T-helper 2 cell treated with Interferon-gamma antibody and Interleukin-4, amounts not matched to agents 5 μg/mL and 100 μg/mL, for 36 hours (primary cell): ENCODE measurements around the gene CRLF1.
"Not testable (repeated sequence)": the region's sequence is repeated elsewhere in the genome, so short reads cannot be mapped to it uniquely, and the experiment has no call there.

ENCODE experiments used
- DNase-seq: peaks from one replicate; pipeline ENCODE4 v3.0.0; 2021; ENCODE audit warnings: low spot score
- H3K27ac Mint-ChIP-seq: one replicate; pipeline ENCODE4 v1.8.0; 2021; ENCODE audit warnings: mild to moderate bottlenecking, mixed read lengths
- H3K27me3 Mint-ChIP-seq: one replicate; pipeline ENCODE4 v1.8.0; 2021; ENCODE audit warnings: low read depth, mixed read lengths
- H3K36me3 Mint-ChIP-seq: one replicate; pipeline ENCODE4 v1.8.0; 2021; ENCODE audit warnings: low read depth, mixed read lengths
- H3K4me1 Mint-ChIP-seq: one replicate; pipeline ENCODE4 v1.8.0; 2021; ENCODE audit warnings: low read depth, mixed read lengths
- H3K4me3 Mint-ChIP-seq: one replicate; pipeline ENCODE4 v1.8.0; 2022; ENCODE audit warnings: mild to moderate bottlenecking, moderate library complexity, mixed read lengths
- H3K9me3 Mint-ChIP-seq: one replicate; pipeline ENCODE4 v1.8.0; 2021; ENCODE audit warnings: mixed read lengths

The CRLF1 gene

DNA sequence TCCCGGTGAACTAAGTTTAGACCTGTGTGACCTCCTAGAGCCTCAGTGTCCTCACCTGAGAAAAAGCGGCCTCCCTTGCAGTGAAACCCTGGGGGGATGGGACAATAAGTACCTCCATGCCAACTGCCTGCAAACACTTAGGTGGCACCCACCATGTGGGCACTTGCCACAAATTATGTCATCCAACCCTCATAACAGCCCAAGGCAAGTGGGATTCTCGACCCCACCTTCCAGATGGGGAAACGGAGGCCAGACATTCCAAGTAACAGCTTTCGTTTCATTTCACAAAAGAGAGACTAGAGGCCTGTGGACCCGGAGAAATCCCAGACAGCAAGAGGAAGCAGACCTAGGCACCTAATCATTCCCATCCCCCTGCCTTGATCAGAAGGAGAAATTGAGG is 11.1 kb downstream of the CRLF1 start:
- no peak for DNase-seq
- H3K9me3 Mint-ChIP-seq = no peaks in the 10 kb centered on the region
- peak overlapping the region; percentile 36 for H3K4me3 Mint-ChIP-seq
- H3K27me3 Mint-ChIP-seq = peaks cover 17% of the 10 kb centered on the region
- H3K4me1 Mint-ChIP-seq = peaks cover 7% of the 10 kb centered on the region
- H3K27ac Mint-ChIP-seq = no peak overlapping the region
- peaks cover 6% of the 10 kb centered on the region for H3K36me3 Mint-ChIP-seq

DNA sequence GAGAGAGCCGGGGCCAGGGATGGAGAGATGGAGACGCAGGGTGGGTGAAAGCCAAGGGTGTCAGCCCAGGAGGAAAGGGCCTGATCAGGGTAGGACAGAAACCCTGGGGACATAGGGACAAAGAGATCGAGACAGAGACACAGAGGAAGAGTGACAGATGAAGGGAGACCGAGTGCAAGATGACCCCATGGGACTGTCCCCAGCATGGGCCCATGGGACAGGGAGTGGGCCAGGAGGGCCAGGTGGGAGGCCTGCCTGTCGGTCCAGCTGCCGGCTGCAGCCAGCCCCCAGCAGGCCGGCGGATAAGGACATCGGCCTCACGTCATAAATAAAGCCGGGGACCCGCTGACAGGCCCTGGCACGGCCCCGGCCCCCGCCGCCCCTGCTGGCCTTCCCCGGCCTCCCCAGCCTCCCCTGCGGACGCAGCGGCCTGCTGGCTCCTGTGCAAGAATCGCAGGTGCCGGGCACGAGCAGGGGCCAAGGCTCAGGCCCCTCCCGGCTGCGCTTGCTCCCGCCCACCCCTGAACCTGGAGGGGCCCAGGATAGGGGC is 11.7 kb downstream of the CRLF1 start:
- H3K4me1 Mint-ChIP-seq = peaks cover 9% of the 10 kb centered on the region
- peak overlapping the region; percentile 34 for H3K27ac Mint-ChIP-seq
- no peaks in the 10 kb centered on the region for H3K9me3 Mint-ChIP-seq
- peak overlapping the region; percentile 55 for H3K4me3 Mint-ChIP-seq
- H3K27me3 Mint-ChIP-seq = peaks cover 17% of the 10 kb centered on the region
- no peak for DNase-seq
- peaks cover 11% of the 10 kb centered on the region for H3K36me3 Mint-ChIP-seq

DNA sequence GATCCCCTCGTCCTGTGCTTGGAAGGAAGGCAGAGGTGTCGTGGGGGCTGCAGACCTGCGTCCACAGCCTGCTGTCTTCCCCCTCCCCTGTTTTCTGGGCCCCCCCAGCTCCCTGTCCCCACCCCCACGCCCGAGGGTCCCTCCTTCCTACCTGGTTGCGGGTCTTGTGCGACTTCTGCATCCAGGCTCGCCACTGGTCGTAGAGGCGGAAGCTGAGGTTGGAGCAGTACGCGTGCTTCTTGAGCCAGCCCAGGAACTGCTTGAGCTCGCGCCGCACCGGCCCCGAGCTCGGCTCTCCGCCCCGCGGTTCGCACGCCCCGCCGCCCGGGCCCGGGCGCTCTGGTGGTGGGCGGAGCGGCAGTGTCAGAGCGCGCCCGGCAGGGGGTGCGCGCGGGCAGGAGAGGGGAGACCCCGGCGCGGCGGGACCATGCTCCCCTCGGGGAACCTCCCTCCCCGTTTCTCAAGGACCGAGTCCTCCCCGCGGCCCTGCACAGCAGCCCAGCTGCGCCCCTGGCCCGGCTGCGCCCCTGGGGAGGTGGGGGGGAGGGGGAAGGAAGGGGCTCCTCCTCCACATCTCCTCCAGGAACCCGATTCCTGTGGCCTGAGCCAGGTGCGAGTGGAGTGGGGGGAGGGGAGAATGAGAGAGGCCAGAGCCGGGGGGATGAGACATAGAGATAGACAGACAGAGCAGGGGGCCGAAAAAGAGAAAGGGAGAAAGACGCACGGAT is 12.3 kb downstream of the CRLF1 start:
- peak overlapping the region; percentile 34 for H3K27ac Mint-ChIP-seq
- H3K4me3 Mint-ChIP-seq = peak overlapping the region; percentile 55

DNA sequence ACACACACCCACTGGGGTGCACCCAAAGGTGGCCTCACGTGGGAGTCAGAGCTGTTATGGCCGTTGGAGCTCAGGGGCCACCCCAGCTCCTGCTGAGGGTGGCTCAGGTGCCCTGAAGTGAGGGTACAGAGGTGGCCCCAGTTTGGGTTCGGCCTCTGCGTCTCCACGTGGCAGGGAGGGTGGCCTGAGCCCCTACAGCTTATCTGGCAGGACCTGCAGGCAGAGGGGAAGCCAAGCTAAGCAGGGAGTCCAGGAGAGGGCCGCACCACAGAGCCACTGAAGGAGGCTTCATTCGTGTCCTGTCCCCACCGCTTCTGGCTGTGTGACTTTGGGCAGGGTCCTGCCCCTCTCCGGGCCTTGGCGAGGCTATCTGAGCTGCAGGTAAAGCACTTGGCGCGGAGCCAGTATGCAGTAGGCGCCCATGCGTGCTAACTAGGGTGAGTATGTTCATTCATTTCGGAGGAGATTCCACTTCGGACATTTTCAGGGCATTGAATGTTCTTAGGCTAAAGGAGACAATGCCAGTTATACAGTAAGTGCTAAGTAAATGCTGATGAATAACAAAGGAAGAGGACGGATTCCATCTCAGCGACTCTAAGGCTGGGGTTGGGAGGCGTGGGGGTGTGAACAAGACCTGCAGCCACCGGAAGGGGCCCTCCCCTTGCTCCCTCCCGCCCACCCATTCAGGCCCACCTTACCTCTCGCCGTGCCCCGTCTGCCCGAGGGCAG is 13.1 kb downstream of the CRLF1 start:
- Mint-ChIP-seq H3K36me3 (peaks cover 14% of the 10 kb centered on the region), H3K27ac (no peak overlapping the region), H3K4me1 (peaks cover 13% of the 10 kb centered on the region), H3K4me3 (peak overlapping the region; percentile 10), H3K27me3 (peaks cover 17% of the 10 kb centered on the region), H3K9me3 (no peaks in the 10 kb centered on the region)
- no peak for DNase-seq

More for the DNA sequence above, 12.3 kb downstream of the CRLF1 start:
- H3K27me3 Mint-ChIP-seq = peaks cover 17% of the 10 kb centered on the region
- no peaks in the 10 kb centered on the region for H3K9me3 Mint-ChIP-seq
- H3K36me3 Mint-ChIP-seq = peaks cover 14% of the 10 kb centered on the region
- DNase-seq = peak; percentile 70
- H3K4me1 Mint-ChIP-seq = peaks cover 13% of the 10 kb centered on the region

DNA sequence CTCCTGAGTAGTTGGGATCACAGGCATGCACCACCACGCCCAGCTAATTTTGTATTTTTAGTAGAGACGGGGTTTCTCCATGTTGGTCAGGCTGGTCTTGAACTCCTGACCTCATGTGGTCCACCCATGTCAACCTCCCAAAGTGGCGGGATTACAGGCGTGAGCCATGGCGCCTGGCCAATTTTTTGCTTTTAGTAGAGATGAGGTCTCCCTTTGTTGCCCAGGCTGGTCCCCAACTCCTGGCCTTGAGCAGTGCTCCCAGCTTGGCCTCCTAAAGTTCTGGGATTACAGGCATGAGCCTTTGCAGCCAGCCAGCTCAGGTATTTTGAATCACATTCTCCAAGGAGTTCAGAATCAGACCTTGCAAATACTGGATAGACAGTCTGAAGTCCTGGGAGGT is 13.9 kb downstream of the CRLF1 start:
- H3K9me3 Mint-ChIP-seq, DNase-seq, H3K27ac Mint-ChIP-seq, H3K4me3 Mint-ChIP-seq: not testable (repeated sequence)
- Mint-ChIP-seq H3K27me3 (peaks cover 17% of the 10 kb centered on the region), H3K36me3 (peaks cover 14% of the 10 kb centered on the region), H3K4me1 (peaks cover 20% of the 10 kb centered on the region)

DNA sequence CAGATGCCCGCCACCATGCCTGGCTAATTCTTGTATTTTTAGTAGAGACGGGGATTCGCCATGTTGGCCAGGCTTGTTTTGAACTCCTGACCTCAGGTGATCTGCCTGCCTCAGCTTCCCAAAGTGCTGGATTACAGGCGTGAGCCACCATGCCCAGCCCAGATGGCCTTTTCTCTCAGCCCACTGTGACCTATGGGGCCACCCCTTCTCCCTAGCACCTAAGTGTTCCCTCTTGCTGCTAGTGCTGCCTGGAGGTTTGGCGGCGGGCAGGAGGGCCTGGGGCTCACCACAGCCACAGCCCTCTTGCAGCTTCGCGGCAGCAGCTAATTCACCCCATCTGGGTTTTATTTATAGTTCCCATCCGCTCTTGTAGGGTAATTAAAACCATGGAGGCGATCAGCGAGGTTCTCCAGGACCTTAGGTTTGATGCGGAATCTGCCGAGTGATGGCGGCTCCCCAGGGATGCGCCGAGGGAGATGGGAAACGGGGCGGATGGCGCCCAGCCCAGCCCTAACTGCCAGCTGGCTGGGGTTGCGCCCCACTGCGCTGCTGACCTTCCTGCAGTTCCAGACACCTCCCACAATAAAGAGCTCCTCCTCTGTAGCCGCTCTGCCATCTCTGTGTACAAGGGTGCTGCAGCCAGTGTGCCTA is 14.7 kb downstream of the CRLF1 start:
- H3K27me3 Mint-ChIP-seq = peaks cover 15% of the 10 kb centered on the region
- peaks cover 22% of the 10 kb centered on the region for H3K4me1 Mint-ChIP-seq
- no peaks in the 10 kb centered on the region for H3K9me3 Mint-ChIP-seq
- peaks cover 14% of the 10 kb centered on the region for H3K36me3 Mint-ChIP-seq
- no peak overlapping the region for H3K27ac Mint-ChIP-seq
- DNase-seq = no peak
- H3K4me3 Mint-ChIP-seq = peak overlapping the region; percentile 43

DNA sequence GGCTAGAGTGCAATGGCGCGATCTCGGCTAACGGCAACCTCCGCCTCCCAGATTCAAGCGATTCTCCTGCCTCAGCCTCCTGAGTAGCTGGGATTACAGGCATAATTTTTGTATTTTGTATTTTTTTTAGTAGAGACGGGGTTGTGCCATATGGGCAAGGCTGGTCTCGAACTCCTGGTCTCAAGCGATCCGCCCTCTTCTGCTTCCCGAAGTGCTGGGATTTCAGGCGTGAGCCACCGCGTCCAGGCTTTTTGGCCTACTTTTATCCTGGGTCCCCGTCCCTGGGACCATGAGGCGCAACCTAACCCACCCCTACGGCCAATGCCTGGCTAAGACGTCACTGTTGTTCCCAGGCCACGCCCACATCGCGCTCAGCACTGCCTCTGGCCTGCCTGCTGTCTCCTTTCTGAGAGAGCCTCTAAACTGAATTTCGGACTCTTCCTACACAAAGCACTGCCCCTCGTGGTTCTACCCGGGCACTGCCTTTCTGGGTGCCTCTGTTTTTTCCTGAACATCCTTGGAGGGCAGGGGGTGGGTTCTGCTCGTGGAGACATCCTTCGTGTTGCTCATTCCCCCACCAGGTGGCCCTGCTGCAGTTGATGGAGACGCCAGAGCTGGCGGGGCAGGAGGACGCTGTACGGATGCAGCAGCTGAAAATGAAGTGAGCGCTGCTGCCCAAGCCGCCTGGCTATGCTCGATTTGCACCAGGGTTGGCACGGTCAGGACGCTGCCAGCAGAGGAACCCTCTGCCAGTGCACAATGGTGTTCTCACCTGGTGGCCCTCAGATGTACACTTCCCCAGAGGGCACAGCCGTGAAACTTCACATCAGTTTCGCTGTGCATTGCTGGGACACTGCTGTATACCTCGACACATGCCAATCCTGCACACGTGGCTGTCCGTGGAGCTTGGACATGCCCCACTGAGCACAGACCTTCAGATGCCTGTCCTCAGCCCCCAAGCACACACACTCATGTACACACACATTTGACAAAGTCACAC is 16.0 kb downstream of the CRLF1 start:
- H3K4me1 Mint-ChIP-seq = peaks cover 22% of the 10 kb centered on the region

DNA sequence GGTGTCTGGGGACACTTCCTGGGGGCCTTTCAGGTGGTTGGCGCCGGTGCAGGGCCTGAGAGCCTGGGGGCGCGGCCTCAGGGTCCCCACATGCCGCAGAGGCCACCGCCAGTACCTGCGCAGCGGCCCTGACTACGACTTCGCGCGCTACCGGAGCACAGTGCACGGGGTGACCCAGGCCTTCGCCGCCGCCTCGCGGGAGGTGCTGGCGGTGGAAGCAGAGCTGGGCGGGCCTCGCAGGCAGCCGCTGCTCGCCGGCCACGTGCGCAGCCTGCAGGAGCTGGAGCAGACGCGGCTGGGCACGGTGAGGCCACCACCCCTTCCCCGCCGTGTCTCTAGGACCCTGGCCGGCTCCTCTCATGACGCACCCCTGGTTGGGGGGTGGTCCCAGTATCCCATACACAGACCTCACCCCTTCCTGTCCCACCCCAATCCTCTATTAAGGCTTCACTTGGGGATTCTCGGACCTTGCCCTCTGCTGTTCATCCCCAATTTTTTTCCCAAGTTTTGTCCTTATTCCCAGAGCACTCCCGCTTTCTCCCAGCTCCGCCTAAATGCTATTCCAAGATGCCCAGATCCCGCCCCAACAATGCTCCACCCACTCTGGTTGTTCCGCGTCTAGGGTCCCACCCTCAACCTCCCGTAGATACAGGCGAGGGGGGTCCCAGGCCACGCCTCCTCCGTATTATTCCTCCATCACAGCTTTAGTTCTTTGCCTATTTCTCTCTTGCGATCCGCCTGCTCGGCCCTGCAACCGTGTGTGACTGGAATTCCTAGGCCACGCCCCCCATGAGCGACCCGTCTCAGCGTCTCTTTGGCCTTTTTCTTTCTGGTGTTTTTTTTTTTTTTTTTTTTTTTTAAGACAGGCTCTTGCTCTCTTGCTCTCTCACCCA is 17.0 kb downstream of the CRLF1 start:
- Mint-ChIP-seq H3K27me3 (peaks cover under 1% of the 10 kb centered on the region), H3K4me1 (peaks cover 27% of the 10 kb centered on the region)
- peak; percentile 69 for DNase-seq

More for the DNA sequence above, 16.0 kb downstream of the CRLF1 start:
- peaks cover 14% of the 10 kb centered on the region for H3K36me3 Mint-ChIP-seq
- H3K9me3 Mint-ChIP-seq = no peaks in the 10 kb centered on the region
- H3K27me3 Mint-ChIP-seq = peaks cover 6% of the 10 kb centered on the region
- peak overlapping the region; percentile 91 for H3K4me3 Mint-ChIP-seq
- no peak for DNase-seq
- H3K27ac Mint-ChIP-seq = peak overlapping the region; percentile 84

DNA sequence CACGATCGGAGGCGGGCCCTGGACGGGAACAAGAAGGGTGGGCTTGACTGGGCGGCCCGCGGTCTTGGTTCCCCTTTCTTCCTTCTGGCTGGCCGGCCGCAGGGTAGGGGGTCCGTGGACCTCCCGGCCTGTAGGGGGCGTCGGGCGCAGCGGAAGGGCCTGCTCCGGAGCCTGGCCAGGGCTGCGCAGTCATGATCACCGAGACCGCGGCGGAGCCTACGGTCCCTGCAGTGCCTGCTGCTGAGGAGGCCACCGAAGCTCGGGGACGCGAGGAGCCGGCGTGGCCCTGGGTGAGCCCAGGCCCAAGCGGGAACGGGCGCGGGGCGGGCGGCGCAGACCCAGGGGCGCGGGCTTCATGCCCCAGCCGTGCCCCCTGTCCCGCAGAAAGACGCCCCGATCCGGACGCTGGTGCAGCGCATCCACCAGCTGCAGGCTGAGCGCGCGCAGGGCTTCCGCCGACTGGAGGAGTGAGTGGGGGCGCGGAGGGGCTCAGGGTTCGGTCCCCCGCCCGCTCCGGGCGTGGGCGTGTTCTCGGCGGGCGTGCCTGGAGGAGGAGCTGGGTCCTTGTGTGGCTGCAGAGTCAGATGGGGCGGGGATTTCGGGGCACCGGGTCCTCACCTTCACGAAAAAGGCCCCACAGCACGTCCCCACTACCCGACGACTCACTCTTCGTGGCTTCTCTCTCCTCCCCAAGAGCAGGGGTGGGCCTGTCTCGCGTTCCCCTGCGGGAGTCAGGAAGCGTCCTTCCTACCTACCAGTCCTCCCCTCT is 17.8 kb downstream of the CRLF1 start, which contains the start of gene REX1BD:
TSS of gene REX1BD (plus strand) at position 188 of the 769 bp plus-strand sequence. CDS start at position 192, 4 bp downstream.
- peak within 1 kb of the TSS; percentile 91 for H3K4me3 Mint-ChIP-seq
- H3K27me3 Mint-ChIP-seq = no peaks in the 10 kb centered on the region
- no peaks in the 10 kb centered on the region for H3K9me3 Mint-ChIP-seq
- peak; percentile 86 for DNase-seq
- H3K36me3 Mint-ChIP-seq = peaks cover 14% of the 10 kb centered on the region
- H3K27ac Mint-ChIP-seq = peak within 1 kb of the TSS; percentile 92
- peaks cover 25% of the 10 kb centered on the region for H3K4me1 Mint-ChIP-seq

More for the DNA sequence above, 17.0 kb downstream of the CRLF1 start:
- peaks cover 14% of the 10 kb centered on the region for H3K36me3 Mint-ChIP-seq
- H3K9me3 Mint-ChIP-seq = no peaks in the 10 kb centered on the region
- peak overlapping the region; percentile 91 for H3K4me3 Mint-ChIP-seq
- H3K27ac Mint-ChIP-seq = peak overlapping the region; percentile 84

DNA sequence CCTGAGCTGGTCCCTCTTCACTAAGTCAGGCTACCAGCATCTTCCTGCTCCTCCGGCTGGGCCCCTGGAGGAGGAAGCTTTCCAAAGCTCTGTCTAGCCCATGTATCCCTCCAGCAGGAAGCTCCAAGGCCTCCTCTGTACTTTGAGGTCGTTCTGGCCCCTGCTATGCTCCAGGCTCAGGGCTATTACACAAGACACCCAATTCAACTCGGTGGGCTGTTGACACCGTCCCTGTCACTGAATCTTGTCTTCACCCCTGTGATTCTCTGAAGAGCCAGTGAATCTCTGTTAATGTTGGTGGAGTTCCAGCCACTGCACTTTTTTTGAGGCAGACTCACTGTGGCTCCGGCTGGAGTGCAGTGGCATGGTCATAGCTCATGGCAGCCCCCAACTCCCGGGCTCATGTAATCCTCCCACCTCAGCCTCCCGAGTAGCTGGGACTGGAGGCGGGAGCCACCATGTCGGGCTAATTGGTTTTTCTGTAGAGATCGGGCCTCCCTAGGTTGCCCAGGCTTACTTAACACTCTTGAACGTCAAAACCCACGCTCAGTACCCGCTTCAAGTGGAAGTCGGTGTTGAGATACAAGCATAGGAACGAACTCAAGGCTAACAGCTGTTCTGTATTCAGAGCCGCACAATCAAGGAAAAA is 18.5 kb downstream of the CRLF1 start:
- Mint-ChIP-seq H3K4me3 (peak overlapping the region; percentile 91), H3K9me3 (no peaks in the 10 kb centered on the region), H3K27me3 (no peaks in the 10 kb centered on the region), H3K4me1 (peaks cover 23% of the 10 kb centered on the region), H3K36me3 (peaks cover 14% of the 10 kb centered on the region), H3K27ac (peak overlapping the region; percentile 92)
- DNase-seq = no peak

DNA sequence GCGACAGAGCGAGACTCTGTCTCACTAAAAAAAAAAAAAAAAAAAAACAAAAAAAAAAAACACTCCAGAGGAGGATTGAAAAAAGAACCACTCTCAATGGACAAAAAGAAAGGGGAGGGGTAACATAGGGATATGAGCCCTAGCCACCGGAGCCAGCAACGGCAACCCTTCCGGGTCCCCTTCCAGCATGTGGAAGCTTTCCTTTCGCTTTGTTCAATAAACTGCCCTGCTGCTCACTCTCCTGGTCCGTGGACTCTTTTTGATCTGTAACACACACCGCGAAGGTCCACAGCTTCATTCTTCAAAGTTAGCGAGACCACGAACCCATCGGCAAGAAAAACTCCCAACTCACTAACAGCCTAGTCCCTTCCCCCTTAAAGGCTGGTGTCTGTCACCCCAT is 19.0 kb downstream of the CRLF1 start:
- no peaks in the 10 kb centered on the region for H3K9me3 Mint-ChIP-seq
- H3K27ac Mint-ChIP-seq = peak overlapping the region; percentile 92
- peak overlapping the region; percentile 91 for H3K4me3 Mint-ChIP-seq
- no peak for DNase-seq
- H3K36me3 Mint-ChIP-seq = peaks cover 14% of the 10 kb centered on the region
- peaks cover 23% of the 10 kb centered on the region for H3K4me1 Mint-ChIP-seq
- H3K27me3 Mint-ChIP-seq = no peaks in the 10 kb centered on the region
